Esophagus muscularis mucosa (tissue), 4 donors: ENCODE measurements around the gene DNAJC1. TPM values are rescaled to one million over a fixed set of nuclear protein-coding genes. Genes with fewer than 3 reads are reported as not detected.

Source experiments
- DNase-seq: peaks from one replicate; pipeline ENCODE4 v3.0.0-alpha.2; 2017; ENCODE audit errors: extremely low spot score
- H3K27ac ChIP-seq, 4 donors: fragments of 200-600 bp; sonication (generic); replicated peaks in 1 of 4; 1 replicate in 3 of 4; 2 replicates in 1 of 4; pipeline ENCODE4 v1.5.1; 2016 to 2019; ENCODE audit warnings: mild to moderate bottlenecking in 1 of 4
- H3K27me3 ChIP-seq, 4 donors: fragments of 200-600 bp; sonication (generic); one replicate each; pipeline versions ENCODE4 v1.5.1 to v1.6.0; 2016 to 2019
- H3K36me3 ChIP-seq, 4 donors: fragments of 200-600 bp; sonication (generic); one replicate each; pipeline ENCODE4 v1.5.1; 2016 to 2019
- H3K4me1 ChIP-seq, 4 donors: fragments of 200-600 bp; sonication (generic); one replicate each; pipeline ENCODE4 v1.5.1; 2016 to 2019
- H3K4me3 ChIP-seq, 4 donors: fragments of 200-600 bp; sonication (generic); 1 replicate in 2 of 4; 2 replicates in 2 of 4; pipeline ENCODE4 v1.5.1; 2016 to 2019; ENCODE audit warnings: mild to moderate bottlenecking in 4 of 4, moderate library complexity in 1 of 4
- H3K9me3 ChIP-seq, 4 donors: fragments of 200-600 bp; sonication (generic); 1 replicate in 3 of 4; 2 replicates in 1 of 4; pipeline ENCODE4 v1.5.1; 2016 to 2019
- CTCF ChIP-seq, 3 experiments: fragments of 200-600 bp in 2 of 3; fragments of 450-650 bp in 1 of 3; sonication (generic) in 2 of 3; IDR thresholded peaks; one replicate each; pipeline ENCODE4 v1.5.1; 2017 to 2019; ENCODE audit warnings: antibody characterized with exemption in 3 of 3, mild to moderate bottlenecking in 2 of 3, moderate library complexity in 1 of 3
- EP300 ChIP-seq: sonication (generic); formaldehyde crosslinking; IDR thresholded peaks from one replicate; pipeline ENCODE4 v1.6.1; 2017; ENCODE audit warnings: antibody characterized with exemption
- POLR2A ChIP-seq: fragments of 450-650 bp; IDR thresholded peaks from one replicate; pipeline ENCODE4 v1.6.1; 2017; ENCODE audit warnings: antibody characterized with exemption, moderate library complexity, mild to moderate bottlenecking, low read depth
- POLR2AphosphoS5 ChIP-seq, 2 donors: sonication (generic); formaldehyde crosslinking; IDR thresholded peaks; one replicate each; pipeline ENCODE4 v1.6.1; 2017; ENCODE audit warnings: antibody characterized with exemption in 2 of 2
- WGBS: methylation state at CpG from one replicate; pipeline ENCODE4 v1.1.5; 2018; 5-methylcytosine and 5-hydroxymethylcytosine counted together
- intact Hi-C: fragments of 100-400 bp; cut with DNase I; formaldehyde crosslinking; loops from one replicate; pipeline ENCODE4 v1.15.1; 2023
- total RNA-seq, 4 donors: library from RNA; depleted of rRNA; stranded (reverse); fragments of >200 nt; gene quantifications; one replicate each; pipeline versions ENCODE4 v1.1.0 to v1.2.1, GENCODE V29; 2016

The DNAJC1 gene
- total RNA-seq, 4 donors from 2014 or later, result 46.5 to 70.6 (median 61.5) TPM

DNA sequence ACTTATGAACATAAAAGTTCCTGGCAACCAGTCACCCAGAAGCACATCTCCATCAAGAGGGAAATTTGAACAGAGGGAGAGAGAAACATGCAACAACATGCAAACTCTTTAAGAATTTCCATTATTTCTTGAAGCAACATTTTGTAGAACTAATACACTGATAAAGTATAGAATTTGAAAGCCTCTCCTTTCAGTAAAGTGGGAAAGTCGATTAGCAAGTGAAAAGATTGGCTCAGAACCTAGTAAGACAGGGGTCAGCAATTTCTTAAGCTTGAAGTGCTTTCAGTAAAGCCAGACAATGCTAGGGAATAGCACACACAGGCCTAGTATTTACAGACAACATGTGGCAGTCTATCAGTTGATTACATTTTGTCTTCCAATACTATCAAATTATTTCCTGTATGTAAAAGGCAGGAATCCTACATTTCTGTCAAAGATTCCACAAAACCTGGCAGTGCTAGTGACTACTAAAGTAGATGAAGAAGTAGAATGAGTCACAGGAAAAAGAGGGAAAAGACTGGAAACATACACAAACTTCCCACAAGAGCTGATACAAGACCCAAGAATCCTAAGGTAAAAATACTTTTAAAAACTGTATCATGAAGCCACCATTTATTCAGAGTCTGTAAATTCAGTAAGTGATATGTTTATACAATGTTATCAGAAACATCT lies 25.2 kb downstream of the DNAJC1 start:
- 47% methylated on average over 1 of the region's 1 CpG for WGBS
- TF ChIP-seq POLR2AphosphoS5 (IDR thresholded peaks at IDR 0.05) (no peak), CTCF (IDR thresholded peaks at IDR 0.05) (no peak), POLR2A (no peak), EP300 (no peak)
- H3K4me3 ChIP-seq, result no peak overlapping the region
- no peaks in the 10 kb centered on the region for H3K36me3 ChIP-seq
- no peak for DNase-seq
- H3K9me3 ChIP-seq, result no peaks in the 10 kb centered on the region
- H3K4me1 ChIP-seq, result peaks cover 8 to 33% (median 19%) of the 10 kb centered on the region in 4 donors
- H3K27ac ChIP-seq, result no peak overlapping the region
- intact Hi-C loops, result no loop called here
- H3K27me3 ChIP-seq, result no peaks in the 10 kb centered on the region

GRCh38 chr10:21976739-21977138 lies 26.8 kb downstream of the DNAJC1 start:
- no peaks in the 10 kb centered on the region for H3K36me3 ChIP-seq
- no peak for TF ChIP-seq POLR2AphosphoS5 (IDR thresholded peaks at IDR 0.05)
- no peak for TF ChIP-seq CTCF (IDR thresholded peaks at IDR 0.05)
- TF ChIP-seq POLR2A, result no peak
- TF ChIP-seq EP300, result no peak
- peaks cover 8 to 41% (median 19%) of the 10 kb centered on the region in 4 donors for H3K4me1 ChIP-seq
- no peak overlapping the region for H3K27ac ChIP-seq
- intact Hi-C loops, result no loop called here
- DNase-seq, result no peak
- H3K4me3 ChIP-seq, result no peak overlapping the region
- 92% methylated on average over 7 of the region's 7 CpGs for WGBS
- H3K27me3 ChIP-seq, result no peaks in the 10 kb centered on the region
- H3K9me3 ChIP-seq, result no peaks in the 10 kb centered on the region

- H3K9me3 ChIP-seq, result no peaks in the 10 kb centered on the region
- 94% methylated on average over 2 of the region's 2 CpGs for WGBS
- H3K36me3 ChIP-seq, result no peaks in the 10 kb centered on the region
- intact Hi-C loops, result no loop called here
- H3K27me3 ChIP-seq, result no peaks in the 10 kb centered on the region
- no peak for TF ChIP-seq POLR2AphosphoS5 (IDR thresholded peaks at IDR 0.05)
- no peak for TF ChIP-seq POLR2A
- no peak for TF ChIP-seq EP300
- TF ChIP-seq CTCF (IDR thresholded peaks at IDR 0.05), result no peak
- H3K27ac ChIP-seq, result no peak overlapping the region
- H3K4me1 ChIP-seq, result peaks cover 8 to 41% (median 19%) of the 10 kb centered on the region in 4 donors
- no peak for DNase-seq
- H3K4me3 ChIP-seq, result no peak overlapping the region
Observed at GRCh38 chr10:21976280-21976679, 27.2 kb downstream of the DNAJC1 start.

- no peak for DNase-seq
- intact Hi-C loops, result no loop called here
- Histone ChIP-seq H3K4me3 (no peak overlapping the region), H3K4me1 (peaks cover 8 to 36% (median 16%) of the 10 kb centered on the region in 4 donors), H3K36me3 (no peaks in the 10 kb centered on the region), H3K9me3 (no peaks in the 10 kb centered on the region), H3K27ac (no peak overlapping the region), H3K27me3 (no peaks in the 10 kb centered on the region)
- no peak for TF ChIP-seq POLR2AphosphoS5 (IDR thresholded peaks at IDR 0.05)
- no peak for TF ChIP-seq EP300
- no peak for TF ChIP-seq CTCF (IDR thresholded peaks at IDR 0.05)
- TF ChIP-seq POLR2A, result no peak
- 84% methylated on average over 1 of the region's 1 CpG for WGBS
Observed at GRCh38 chr10:21975378-21975990, 28.0 kb downstream of the DNAJC1 start.
